A673 (cell line): ENCODE results near the gene S1PR4. TPM values are rescaled to one million over a fixed set of nuclear protein-coding genes. Genes with fewer than 3 reads are reported as not detected.

Source experiments
- BruUV-seq: library from RNA; stranded (reverse); fragments of 400-500 nt; replicated peaks from 2 replicates; lab custom pipeline; 2021; lab: Mats Ljungman, UMichigan
- CTCF ChIA-PET: fragments of 300-600 bp; sonication (Branson Sonifier 250); formaldehyde crosslinking; loops from one replicate; lab custom pipeline; 2022; ENCODE audit warnings: antibody characterized with exemption; lab: Charles Lee
- POLR2A ChIA-PET: fragments of 300-600 bp; sonication (Branson Sonifier 250); formaldehyde crosslinking; loops from one replicate; lab custom pipeline; 2022; ENCODE audit warnings: antibody characterized with exemption; ENCODE audit not compliant: low non-redundant PET; lab: Charles Lee
- DNase-seq: peaks from one replicate; pipeline ENCODE4 v3.0.0-alpha.2; 2015; ENCODE audit warnings: low spot score
- H3K27ac ChIP-seq: fragments of 200-600 bp; sonication (generic); 2 replicates; pipeline ENCODE4 v1.5.1; 2016; ENCODE audit warnings: mixed run types, low read depth, mild to moderate bottlenecking, mixed read lengths, antibody characterized with exemption, low read length; ENCODE audit not compliant: poor library complexity, severe bottlenecking
- H3K27me3 ChIP-seq: fragments of 200-600 bp; sonication (generic); replicated peaks from 2 replicates; pipeline ENCODE4 v1.6.1; 2017; ENCODE audit warnings: mixed run types, low read depth, mild to moderate bottlenecking, mixed read lengths, antibody characterized with exemption, low read length; ENCODE audit not compliant: insufficient read depth, poor library complexity
- H3K36me3 ChIP-seq: fragments of 200-600 bp; sonication (generic); 2 replicates; pipeline ENCODE4 v1.6.1; 2016; ENCODE audit warnings: mixed run types, mild to moderate bottlenecking, mixed read lengths, antibody characterized with exemption, low read length; ENCODE audit not compliant: insufficient read depth, poor library complexity, severe bottlenecking
- H3K4me1 ChIP-seq: fragments of 200-600 bp; sonication (generic); 2 replicates; pipeline ENCODE4 v1.6.1; 2017; ENCODE audit warnings: mixed run types, mild to moderate bottlenecking, mixed read lengths, antibody characterized with exemption, low read length; ENCODE audit not compliant: insufficient read depth, poor library complexity, severe bottlenecking
- H3K4me3 ChIP-seq: fragments of 200-600 bp; sonication (generic); 2 replicates; pipeline ENCODE4 v1.5.1; 2016; ENCODE audit warnings: low read depth, mixed run types, mild to moderate bottlenecking, mixed read lengths, low read length; ENCODE audit not compliant: poor library complexity, severe bottlenecking
- H3K9me3 ChIP-seq: fragments of 200-600 bp; sonication (generic); 2 replicates; pipeline ENCODE4 v1.6.1; 2016; ENCODE audit warnings: mixed run types, low read depth, mild to moderate bottlenecking, mixed read lengths, antibody characterized with exemption, low read length; ENCODE audit not compliant: poor library complexity, severe bottlenecking
- CTCF ChIP-seq: fragments of 300-800, 200-600 bp; sonication (generic); conservative IDR thresholded peaks from 2 replicates; pipeline ENCODE4 v1.5.1; 2017; ENCODE audit warnings: low read depth, mild to moderate bottlenecking, antibody characterized with exemption, low read length, moderate library complexity, mixed read lengths
- EZH2 ChIP-seq: fragments of 200-600 bp; sonication (generic); IDR thresholded peaks from 2 replicates; pipeline ENCODE4 v1.6.1; 2017; ENCODE audit warnings: borderline replicate concordance, low read depth, mild to moderate bottlenecking, mixed read lengths, antibody characterized with exemption, low read length; ENCODE audit not compliant: poor library complexity, severe bottlenecking
- intact Hi-C: fragments of 100-400 bp; cut with micrococcal nuclease; formaldehyde crosslinking; loops from one replicate; pipeline ENCODE4 v1.10.0; 2022; ENCODE audit not compliant: unreplicated experiment
- total RNA-seq: library from RNA; stranded (reverse); gene quantifications from 2 replicates; pipeline ENCODE4 v1.2.3, GENCODE V29; 2021

Gene S1PR4
- total RNA-seq, 1 experiment from 2014 or later: not detected

- Histone ChIP-seq H3K36me3 (peaks cover 11% of the 10 kb centered on the region), H3K9me3 (no peaks in the 10 kb centered on the region), H3K4me1 (peaks cover 17% of the 10 kb centered on the region), H3K4me3 (no peak overlapping the region), H3K27ac (no peak overlapping the region), H3K27me3 (no peaks in the 10 kb centered on the region)
- ChIA-PET CTCF (no interaction called here), POLR2A (no interaction called here)
- no peak for TF ChIP-seq CTCF
- TF ChIP-seq EZH2: no peak
- no TSS peak for BruUV-seq
- intact Hi-C loops: no loop called here
- no peak for DNase-seq
These were observed 10.3 kb downstream of the S1PR4 start for GRCh38 chr19:3188627-3189596.

GRCh38 chr19:3189702-3190469 lies 11.3 kb downstream of the S1PR4 start:
- H3K4me1 ChIP-seq: peaks cover 13% of the 10 kb centered on the region
- CTCF ChIA-PET: no interaction called here
- H3K9me3 ChIP-seq: no peaks in the 10 kb centered on the region
- peaks cover 12% of the 10 kb centered on the region for H3K36me3 ChIP-seq
- H3K27me3 ChIP-seq: no peaks in the 10 kb centered on the region
- POLR2A ChIA-PET: no interaction called here
- no peak for TF ChIP-seq EZH2
- no peak for TF ChIP-seq CTCF
- DNase-seq: no peak
- no peak overlapping the region for H3K27ac ChIP-seq
- no TSS peak for BruUV-seq
- H3K4me3 ChIP-seq: no peak overlapping the region
- intact Hi-C loops: no loop called here

- Histone ChIP-seq H3K4me3 (no peak overlapping the region), H3K9me3 (no peaks in the 10 kb centered on the region), H3K4me1 (peaks cover 11% of the 10 kb centered on the region), H3K27me3 (no peaks in the 10 kb centered on the region), H3K36me3 (peaks cover 12% of the 10 kb centered on the region), H3K27ac (no peak overlapping the region)
- no peak for DNase-seq
- ChIA-PET CTCF (no interaction called here), POLR2A (no interaction called here)
- intact Hi-C loops: no loop called here
- BruUV-seq: no TSS peak
- TF ChIP-seq EZH2: no peak
- TF ChIP-seq CTCF: no peak
These were observed 11.9 kb downstream of the S1PR4 start for GRCh38 chr19:3190470-3190770.
